Measurements from ENCODE around the gene AP4E1. TPM values are rescaled to one million over a fixed set of nuclear protein-coding genes. Genes with fewer than 3 reads are reported as not detected.
"Not testable (repeated sequence)": the region's sequence is repeated elsewhere in the genome, so short reads cannot be mapped to it uniquely, and the experiment has no call there.

The AP4E1 gene
- total RNA-seq, 1 donor from 2014 or later: 10.1 TPM

DNA sequence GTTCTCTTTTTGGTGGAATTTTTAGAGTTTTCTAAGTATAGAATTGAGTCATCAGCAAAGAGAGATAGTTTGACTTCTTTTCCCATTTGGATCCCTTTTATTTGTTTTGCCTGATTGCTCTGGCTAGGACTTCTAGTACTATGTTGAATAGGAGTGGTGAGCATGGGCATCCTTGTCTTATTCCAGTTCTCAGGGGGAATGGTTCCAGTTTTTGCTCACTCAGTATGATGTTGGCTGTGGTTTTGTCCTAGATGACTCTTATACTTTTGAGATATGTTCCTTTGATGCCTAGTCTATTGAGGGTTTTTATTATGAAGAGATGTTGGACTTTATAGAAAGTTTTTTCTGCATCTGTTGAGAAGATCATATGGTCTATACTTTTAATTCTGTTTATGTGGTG lies 113.7 kb downstream of the AP4E1 start:
- DNase-seq (ENCODE audit: low read depth in 2 of 2): no peak

DNA sequence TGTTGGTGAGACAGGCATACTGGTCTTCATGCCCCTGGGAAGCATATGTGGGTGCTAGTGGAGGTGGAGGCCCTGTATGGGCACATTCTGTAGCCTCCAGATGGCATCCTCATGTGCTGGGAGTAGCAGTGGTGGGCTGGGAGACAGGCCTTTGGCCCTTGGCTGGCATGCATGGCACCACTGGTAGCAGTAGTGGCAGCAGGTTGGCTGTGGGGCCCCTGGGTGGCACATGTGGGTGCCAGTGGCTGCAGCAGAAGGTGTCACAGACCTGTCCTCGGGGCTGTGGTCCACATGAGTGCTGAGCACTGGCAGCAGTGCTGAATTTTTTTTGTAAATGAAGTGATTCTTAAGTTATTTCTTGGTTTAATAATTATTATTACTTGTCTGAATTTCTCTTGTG lies 115.0 kb downstream of the AP4E1 start:
- DNase-seq (ENCODE audit: low read depth in 2 of 2): no peak

DNA sequence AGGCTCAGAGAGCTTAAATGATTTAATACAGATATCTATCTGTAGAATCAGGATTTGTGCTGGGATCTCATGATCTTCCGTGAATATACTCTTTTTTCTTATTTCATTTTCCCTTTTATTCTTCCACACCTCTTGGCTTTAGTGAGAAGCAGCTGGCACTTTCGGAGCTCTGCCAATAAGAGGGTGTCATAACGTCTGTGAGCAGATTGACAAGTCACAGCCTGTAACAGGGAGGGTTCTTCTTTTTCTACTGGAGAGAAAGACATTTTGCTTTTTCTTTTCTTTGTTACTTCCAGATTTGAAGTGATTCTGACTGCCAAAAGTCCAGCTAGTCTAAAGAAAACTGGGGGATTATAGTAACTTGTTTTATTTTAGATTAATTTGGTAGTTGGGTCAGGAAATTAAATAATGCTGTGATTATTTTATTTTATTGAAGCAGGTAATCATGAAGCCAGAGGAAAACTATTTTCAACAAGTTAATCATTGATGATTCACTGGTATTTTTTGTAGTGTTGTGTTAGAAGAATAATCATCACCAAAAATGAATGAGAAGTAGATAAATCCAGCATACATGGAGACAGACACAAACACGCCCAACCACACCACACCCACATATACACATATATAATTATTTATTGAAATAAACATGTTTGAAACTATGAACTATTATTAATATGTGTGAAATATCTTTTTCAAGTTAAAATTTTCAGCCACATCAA lies 116.4 kb downstream of the AP4E1 start:
- peak in 1 of 2 donors; percentile 22 for DNase-seq (ENCODE audit: low read depth in 2 of 2)

DNA sequence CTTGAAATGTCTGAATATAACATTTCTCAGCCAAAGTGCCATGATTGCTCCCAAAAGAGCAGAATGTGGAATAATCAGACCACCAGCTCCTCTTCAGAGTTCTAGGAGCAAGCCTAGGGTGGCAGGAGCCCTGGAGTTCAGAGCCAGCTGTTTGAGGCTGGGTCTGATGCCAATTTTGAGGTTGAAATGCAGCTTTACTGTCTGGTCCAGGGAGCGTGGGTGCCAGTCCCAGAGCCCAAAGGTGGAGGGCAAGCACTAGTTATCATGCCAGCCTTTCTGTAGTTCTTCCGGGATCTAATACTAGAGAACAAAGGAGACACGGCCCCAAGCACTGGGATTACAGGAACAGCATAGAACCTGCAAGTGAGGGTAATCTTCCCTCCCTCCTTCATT lies 117.0 kb downstream of the AP4E1 start:
- no peak for DNase-seq (ENCODE audit: low read depth in 2 of 2)

DNA sequence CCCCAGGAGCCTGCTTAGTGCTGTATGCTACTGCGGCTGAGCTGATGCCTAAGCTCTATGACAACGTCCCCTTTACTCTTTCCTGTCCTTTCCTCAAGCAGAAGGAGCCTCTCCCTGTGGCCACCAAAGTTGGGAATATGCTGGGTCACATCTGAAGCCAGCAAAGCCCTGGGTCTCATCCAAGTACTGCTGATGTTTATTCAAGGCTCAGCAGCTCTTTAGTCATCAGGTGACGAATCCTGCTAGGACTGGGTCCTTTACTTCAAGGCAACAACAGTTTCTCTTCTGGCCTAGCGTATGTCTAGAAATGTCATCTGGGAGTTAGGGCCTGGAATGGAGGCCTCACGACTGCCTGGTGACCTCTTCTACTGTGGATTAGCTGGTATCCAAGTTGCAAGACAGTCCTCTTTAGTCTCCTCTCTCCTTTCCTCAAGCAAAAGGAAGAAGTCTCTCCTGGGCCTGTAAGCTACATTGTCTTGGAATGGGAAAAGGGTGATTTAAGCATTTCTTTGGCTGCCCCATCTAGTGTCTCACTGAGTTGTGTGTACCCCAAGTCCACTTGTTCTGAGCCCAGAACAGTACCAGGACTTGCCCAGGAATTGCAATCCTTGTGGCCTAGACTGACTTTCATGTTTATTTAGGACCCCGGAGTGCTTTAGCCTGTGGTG lies 122.3 kb downstream of the AP4E1 start:
- peak in 1 of 2 donors; percentile 85 for DNase-seq (ENCODE audit: low read depth in 2 of 2)

DNA sequence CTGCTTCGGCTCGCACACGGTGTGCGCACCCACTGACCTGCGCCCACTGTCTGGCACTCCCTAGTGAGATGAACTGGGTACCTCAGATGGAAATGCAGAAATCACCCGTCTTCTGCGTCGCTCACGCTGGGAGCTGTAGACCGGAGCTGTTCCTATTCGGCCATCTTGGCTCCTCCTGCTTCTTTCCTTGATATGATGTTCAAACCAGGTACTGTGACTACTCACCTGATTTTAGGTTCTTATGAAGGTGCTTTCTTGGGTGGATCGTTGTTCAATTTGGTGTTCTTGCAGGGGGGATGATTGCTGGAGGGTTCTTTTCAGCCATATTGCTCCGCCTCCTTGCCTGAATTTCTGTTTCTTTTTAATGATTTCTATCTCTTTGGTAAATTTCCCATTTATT lies 129.0 kb downstream of the AP4E1 start:
- DNase-seq (ENCODE audit: low read depth in 2 of 2): not testable (repeated sequence)

DNA sequence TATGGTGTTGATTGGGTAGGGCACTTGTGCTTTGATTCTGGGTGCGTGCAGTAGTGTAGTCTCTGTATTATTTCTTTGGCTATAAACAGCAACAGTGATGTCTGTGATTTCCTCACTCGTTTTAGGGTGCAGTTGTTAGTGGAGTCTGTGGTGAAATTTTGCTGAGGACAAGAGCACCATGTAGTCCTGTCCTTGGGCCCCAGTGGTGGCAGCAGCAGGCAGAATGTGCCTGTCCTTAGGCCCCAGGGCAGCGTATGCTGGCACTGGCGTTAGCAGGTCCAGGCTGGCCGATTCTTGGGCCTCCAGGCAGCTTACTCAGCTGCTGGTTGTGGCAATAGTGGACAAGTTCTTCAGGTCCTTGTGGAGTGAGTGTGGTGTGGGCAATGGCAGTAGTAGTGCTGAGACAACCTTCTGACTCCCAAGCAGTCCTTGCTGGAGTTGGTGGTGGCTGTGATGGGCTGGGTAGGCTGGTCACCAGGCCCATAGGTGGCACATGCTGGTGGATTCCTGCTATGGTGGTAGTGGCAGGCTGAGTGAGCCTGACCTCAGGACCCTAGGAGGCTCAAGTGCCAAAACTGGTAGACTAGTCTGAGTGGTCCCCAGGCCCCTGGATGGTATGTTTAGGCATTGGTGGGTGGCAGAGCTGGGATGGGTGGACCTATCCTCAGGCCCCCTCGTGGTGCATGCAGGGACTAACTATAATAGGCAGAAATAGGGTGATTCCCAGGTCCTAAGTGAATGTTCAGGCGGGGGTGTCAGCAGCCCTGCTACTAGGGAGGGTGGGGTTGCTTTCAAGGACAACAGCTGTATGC lies 129.9 kb downstream of the AP4E1 start:
- no peak for DNase-seq (ENCODE audit: low read depth in 2 of 2)

DNA sequence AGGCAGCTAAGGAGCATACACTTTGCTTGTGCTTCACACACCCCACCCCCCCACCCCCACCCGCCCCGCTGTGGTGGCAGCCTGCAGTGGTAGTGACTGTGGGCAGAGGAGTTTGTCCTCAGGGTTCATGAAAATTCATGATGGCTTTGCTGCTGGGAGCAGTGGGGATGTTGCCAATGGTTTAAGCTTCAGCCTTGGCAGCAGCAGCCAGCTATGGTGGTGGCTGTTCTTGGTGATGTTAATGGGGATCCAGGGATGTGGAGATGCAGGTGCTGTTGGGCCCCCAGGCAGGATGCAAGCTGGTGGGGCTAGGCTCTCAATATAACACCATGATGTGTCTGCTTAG lies 130.5 kb downstream of the AP4E1 start:
- no peak for DNase-seq (ENCODE audit: low read depth in 2 of 2)

DNA sequence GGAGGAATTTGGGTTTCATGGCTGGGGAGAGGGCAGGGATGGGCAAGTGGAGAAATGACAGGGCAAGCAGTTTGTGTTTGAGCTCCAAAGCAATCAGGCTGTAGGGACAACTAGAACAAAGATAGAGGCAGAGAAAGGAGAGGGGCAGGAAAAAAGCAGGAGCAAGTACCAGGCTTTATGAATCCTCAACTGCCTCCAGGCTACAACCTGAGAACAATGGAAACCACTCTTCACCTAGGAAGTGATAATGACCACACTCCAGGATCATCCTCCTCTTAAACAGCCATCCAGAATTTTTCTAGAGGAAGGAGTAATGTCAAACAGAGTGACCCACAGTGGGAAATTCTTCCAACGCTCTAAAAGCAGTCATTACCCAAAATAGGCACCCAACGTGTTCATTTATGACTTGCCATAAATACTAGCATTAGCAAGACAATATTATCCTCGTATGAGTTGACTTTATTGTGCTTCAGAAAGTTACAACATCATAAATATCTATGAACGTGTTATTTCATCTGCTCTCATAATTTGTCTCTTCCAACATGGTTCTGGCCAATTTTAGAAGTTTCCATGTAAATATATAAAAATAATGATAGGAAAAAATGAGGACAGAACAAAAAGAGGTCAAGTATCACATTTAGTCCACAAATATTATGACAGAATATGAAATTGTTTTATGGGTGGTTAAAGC lies 135.7 kb downstream of the AP4E1 start:
- DNase-seq (ENCODE audit: low read depth in 2 of 2): peak in 1 of 2 donors; percentile 74

DNA sequence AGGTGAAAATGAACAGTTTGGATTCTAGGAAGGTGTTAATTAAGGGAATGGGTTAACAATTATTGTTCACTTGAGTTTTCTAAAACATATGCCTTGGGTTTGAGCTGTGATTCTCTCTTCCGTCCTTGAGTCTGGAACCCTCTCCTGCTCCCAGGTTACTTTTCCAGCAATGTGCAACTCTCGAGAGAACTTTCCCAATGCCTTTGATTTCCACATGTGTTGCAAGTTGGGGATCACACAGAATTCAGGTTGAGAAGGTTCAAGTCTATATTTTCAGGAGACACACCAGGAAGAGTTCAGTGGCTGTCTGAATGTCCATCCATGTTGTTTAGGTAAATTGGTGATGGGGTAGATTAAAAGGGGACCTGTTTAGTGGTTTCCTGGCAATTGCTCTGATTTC lies 137.5 kb downstream of the AP4E1 start:
- DNase-seq (ENCODE audit: low read depth in 2 of 2): no peak

DNA sequence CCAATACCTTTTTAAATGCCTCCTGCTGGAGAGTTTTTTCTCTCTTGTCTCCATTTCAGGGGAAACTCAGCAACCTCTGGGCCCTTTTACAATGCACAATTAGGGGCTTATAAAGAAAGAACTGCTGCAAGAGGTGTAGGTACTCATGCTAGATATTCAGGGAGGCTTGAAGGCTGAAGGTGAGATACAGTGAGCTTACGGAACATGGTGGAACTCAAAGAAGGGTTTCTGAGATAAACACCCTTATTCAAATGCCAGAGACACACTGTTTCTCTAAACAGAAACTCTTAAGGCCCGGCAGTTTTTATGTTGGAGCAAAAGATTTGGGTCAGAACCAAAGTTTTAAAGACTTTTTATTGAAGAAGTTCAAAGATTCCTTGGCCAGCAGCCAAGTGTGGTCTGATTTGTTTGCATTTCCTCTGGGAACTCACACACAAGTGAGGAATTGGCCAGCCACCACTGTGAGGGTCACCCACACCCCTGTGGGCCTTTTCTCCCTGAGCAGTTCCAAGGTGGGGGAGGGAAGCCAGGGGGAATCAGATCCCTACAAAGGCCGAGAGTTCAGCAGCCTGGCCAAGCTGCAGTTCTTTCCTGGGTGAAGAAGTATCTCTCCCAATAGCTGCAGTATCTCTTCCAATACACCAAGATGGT lies 138.4 kb downstream of the AP4E1 start:
- peak; percentile 42 to 61 for DNase-seq (ENCODE audit: low read depth in 2 of 2)

DNA sequence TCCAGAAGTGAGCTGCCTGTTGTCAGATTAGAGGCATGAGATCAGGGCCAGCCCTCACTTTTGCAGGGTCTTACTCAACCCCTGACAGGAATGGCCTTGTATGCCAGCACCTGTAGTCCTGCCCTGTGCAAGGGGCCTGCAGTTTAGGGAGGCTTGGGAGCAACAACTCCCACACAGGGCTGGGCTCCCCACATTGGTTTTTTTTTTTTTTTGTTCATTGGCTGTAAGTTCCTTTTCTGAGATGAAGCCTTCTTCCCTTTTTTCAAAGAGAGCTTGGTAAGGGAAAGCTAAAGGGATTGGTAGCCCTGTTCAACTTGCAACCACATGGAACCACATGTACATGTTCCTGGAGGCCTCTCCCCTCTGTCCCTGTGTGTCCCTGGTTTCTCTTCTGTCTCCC lies 139.8 kb downstream of the AP4E1 start:
- DNase-seq (ENCODE audit: low read depth in 2 of 2): no peak

DNA sequence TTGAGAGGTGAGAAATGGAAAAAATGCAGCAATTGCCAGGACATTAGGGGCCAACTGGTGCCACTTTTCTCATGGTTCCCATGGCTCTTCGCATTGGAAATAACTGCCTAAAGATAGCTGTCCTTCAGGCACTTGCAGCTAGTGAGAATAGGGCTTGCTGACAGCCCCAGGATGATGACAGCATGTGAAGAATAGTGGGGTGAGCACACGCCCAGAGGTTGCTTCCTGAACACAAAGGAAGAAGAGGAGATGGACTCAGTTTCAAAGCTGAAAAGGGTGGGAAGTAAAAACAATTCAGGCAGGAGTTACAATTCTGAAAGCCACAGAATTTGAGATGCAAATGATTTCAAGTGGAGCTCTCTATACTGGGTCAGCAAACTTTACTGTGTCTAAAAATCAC lies 140.6 kb downstream of the AP4E1 start:
- peak in 1 of 2 donors; percentile 30 for DNase-seq (ENCODE audit: low read depth in 2 of 2)

DNA sequence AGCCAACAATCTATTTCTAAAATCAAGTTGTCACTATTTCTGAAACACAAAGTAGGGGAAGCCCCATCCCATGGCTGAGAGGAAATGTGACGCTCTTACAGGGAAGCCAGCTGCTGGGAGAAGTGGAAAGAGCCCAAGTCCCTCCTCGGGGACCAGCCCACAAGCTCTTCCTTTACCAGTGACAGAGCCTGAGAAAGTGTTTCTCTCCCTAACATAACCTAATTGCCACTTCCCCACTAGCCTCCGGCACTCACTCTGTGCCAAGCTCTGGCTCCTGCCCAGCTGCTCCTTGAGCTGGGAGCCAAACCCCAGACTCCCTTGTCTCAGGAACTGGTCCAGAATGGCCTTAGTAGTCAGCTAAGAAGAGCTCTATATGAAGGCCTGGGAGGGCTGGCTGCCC lies 143.3 kb downstream of the AP4E1 start:
- DNase-seq (ENCODE audit: low read depth in 2 of 2): peak in 1 of 2 donors; percentile 84

DNA sequence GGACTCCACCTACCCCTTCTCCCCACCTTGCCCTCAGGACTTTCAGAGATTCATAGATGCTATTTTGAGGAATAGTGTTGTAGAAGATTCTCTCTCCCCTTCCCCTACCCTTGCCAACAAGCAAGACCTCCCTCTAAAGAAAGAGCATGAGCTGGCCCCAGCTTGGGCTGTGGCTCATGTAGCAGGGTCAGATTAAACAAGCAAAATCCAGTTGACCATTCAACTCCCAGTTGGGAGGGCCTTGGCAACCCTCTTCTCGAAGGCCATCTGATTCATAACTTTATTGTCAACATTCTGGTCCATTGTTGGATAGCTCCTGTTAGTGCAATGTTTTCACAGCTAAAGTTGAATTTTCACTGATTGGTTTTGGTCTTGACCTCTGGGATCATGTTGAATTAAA lies 145.1 kb downstream of the AP4E1 start:
- DNase-seq (ENCODE audit: low read depth in 2 of 2): no peak

DNA sequence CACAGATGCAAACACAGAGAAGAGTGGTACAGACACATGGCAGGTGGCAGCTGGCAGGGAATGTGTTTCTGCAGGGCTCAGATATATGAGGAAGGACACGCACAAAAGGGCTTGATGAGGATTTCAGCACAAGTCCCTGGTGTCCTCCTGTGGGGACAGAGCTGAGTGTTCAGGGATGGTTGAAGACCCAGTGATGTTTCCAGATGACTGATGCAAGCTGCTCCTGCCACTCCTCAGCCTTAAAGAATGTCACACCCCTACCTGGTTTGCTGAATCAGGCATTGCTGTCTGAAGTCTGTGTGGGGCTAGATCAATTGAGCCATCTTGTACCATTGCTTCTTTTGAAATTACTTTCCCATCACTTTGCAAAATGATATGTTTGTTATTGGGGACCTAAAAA lies 146.1 kb downstream of the AP4E1 start:
- no peak for DNase-seq (ENCODE audit: low read depth in 2 of 2)

Other genes with a start within 250 kb of the AP4E1 start
- 19.2 and 31.0 TPM in 2 replicates for gene TRPM7, start 221.9 kb upstream of the AP4E1 start, total RNA-seq
- 35.5 and 67.5 TPM in 2 replicates for gene SPPL2A, start 143.0 kb upstream of the AP4E1 start, total RNA-seq
- 69.1 and 112 TPM in 2 replicates for gene TNFAIP8L3, start 186.2 kb downstream of the AP4E1 start, total RNA-seq

Measured in lung microvascular endothelial cell (primary cell).